Suppressor macrophage (primary cell): ENCODE data around the gene ASCC1.
"Not testable (repeated sequence)": the region's sequence is repeated elsewhere in the genome, so short reads cannot be mapped to it uniquely, and the experiment has no call there.

Experiments used
- DNase-seq, 4 experiments: peaks; one replicate each; pipeline ENCODE4 v3.0.0-alpha.2; 2020 to 2022

ASCC1 gene

GRCh38 chr10:72170263-72170662 lies 45.8 kb downstream of the ASCC1 start:
- no peak for DNase-seq

DNA sequence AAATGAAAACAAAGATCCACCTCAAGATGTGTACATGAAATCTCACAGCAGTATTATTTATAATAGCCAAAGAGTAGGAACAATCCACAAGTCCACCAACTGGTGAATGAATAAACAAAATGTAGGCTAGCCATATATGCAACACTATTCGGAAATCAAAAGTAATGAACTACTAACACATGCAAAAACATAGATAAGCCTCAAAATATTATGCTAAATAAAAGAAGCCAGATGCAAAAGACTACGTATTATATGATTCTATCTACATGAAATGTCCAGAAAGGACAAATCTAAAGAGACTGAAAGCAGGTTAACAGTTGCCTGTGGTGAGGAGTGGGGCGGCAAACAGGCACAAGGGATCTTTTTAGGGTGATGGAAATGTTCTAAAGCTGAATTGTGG lies 49.0 kb downstream of the ASCC1 start:
- no peak for DNase-seq

GRCh38 chr10:72164617-72165016 lies 51.5 kb downstream of the ASCC1 start:
- DNase-seq: peak in 3 of 4 experiments; percentile 30 to 73 (median 64)

DNA sequence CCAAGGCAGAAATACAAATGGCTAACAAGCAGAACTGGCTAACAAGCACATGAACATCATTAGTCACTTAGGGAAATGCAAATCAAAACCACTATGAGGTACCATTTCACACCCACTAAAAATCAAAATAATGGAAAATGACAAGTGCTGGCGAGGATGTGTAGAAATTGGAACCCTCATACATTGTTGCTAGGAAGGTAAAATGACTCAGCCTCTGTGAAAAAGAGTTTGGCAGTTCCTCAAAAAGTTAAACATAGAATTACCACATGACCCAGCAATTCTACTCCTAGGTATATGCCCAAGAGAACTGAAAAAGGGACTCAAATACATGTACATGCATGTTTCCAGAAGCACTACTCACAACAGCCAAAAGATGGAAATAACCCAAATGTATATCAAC lies 53.1 kb downstream of the ASCC1 start:
- peak; percentile 32 to 87 (median 64) for DNase-seq

DNA sequence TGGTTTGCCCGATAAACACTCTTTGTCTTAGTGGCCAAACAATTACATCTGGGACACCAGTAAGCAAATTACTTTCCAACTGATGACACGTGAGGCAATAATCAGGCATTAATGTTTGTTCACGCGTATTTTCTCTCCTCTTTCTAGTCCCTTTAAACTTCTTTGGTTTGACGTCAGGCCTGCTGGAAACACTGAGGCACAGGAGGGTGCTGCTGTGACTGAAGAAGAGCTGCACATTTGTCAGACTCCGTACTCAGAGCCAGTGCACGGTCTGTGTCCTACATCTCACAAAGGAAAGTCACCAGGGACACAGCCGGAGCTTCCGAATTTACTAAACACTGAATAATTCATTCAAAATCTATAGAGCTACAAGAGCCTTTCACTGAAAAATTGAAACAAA lies 57.9 kb downstream of the ASCC1 start:
- DNase-seq: no peak

DNA sequence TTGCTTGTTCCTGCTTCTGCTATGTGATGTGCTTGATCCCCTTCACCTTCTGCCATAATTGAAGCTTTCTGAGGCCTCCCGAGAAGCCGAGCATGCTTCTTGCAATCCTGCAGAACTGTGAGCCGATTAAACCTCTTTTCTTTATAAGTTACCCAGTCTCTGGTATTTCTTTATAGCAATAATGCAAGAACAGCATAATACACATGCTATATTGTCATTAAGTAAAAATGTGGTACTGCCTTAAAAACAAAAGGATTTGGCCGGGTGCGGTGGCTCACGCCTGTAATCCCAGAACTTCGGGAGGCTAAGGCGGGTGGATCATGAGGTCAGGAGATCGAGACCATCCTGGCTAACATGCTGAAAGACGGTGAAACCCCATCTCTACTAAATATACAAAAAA lies 59.9 kb downstream of the ASCC1 start:
- no peak for DNase-seq

- no peak for DNase-seq
Observed at GRCh38 chr10:72152286-72152685, 63.8 kb downstream of the ASCC1 start.

DNA sequence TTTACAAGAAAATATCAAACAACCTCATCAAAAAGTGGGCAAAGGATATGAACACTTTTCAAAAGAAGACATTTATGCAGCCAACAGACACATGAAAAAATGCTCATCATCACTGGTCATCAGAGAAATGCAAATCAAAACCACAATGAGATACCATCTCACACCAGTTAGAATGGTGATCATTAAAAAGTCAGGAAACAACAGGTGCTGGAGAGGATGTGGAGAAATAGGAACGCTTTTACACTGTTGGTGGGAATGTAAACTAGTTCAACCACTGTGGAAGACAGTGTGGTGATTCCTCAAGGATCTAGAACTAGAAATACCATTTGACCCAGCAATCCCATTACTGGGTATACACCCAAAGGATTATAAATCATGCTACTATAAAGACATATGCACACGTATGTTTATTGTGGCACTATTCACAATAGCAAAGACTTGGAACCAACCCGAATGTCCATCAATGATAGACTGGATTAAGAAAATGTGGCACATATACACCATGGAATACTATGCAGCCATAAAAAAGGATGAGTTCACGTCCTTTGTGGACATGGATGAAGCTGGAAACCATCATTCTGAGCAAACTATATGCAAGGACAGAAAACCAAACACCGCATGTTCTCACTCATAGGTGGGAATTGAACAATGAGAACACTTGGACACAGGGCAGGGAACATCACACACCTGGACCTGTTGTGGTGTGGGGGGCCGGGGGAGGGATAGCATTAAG lies 65.2 kb downstream of the ASCC1 start:
- DNase-seq: not testable (repeated sequence)

- DNase-seq: not testable (repeated sequence)
Observed at GRCh38 chr10:72147324-72147584, 68.8 kb downstream of the ASCC1 start.

GRCh38 chr10:72146559-72147323 lies 69.3 kb downstream of the ASCC1 start:
- DNase-seq: no peak

- no peak for DNase-seq
Observed at GRCh38 chr10:72146071-72146470, 70.0 kb downstream of the ASCC1 start.

DNA sequence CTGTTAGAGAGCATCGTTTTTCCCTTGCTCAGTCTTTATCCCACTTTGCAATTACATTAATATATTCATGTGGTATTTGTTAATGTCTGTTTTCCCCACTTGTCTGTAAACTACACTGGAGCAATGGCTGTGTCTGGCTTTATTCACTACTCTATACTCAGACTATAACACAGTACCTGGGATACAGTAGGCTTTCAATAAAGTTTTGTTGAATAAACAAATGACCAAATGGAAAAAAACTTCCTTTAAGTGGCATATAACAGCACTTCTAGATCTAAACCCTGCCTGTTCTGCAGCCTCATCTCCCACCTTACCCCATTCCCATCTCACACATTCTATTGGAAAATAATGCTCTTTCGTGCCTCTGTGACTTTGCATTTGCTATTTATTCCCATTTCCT lies 70.4 kb downstream of the ASCC1 start:
- no peak for DNase-seq

GRCh38 chr10:72140850-72141249 lies 75.2 kb downstream of the ASCC1 start:
- no peak for DNase-seq

- no peak for DNase-seq
Observed at GRCh38 chr10:72140174-72140573, 75.9 kb downstream of the ASCC1 start.

DNA sequence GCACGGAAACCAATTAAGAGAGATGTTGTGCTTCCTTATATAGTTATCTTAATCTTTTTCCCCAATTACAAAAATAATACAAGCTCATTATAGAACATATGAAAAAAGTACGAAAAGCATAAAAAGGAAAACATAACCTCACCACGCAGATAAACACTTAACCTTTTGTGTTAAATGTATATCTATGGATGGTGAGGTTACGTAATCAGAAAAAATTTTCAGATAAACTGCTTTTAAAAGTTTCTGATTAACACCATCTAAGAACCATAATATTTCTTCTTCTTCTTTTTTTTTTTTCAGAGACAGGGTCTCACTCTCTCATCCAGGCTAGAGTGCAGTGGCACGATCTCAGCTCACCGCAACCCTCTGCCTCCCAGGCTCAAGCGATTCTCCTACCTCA lies 78.5 kb downstream of the ASCC1 start:
- no peak for DNase-seq

DNA sequence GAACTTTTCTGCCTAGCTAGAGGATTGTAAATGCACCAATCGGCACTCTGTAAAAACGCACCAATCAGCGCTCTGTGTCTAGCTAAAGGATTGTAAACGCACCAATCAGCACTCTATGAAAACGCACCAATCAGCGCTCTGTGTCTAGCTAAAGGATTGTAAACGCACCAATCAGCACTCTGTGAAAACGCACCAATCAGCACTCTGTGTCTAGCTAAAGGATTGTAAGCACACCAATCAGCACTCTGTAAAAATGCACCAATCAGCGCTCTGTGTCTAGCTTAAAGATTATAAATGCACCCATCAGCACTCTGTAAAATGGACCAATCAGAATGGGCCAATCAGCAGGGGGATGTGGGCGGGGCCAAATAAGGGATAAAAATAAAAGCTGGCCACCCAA lies 79.9 kb downstream of the ASCC1 start:
- not testable (repeated sequence) for DNase-seq

- DNase-seq: no peak
Observed at GRCh38 chr10:72134785-72135767, 81.0 kb downstream of the ASCC1 start.

DNA sequence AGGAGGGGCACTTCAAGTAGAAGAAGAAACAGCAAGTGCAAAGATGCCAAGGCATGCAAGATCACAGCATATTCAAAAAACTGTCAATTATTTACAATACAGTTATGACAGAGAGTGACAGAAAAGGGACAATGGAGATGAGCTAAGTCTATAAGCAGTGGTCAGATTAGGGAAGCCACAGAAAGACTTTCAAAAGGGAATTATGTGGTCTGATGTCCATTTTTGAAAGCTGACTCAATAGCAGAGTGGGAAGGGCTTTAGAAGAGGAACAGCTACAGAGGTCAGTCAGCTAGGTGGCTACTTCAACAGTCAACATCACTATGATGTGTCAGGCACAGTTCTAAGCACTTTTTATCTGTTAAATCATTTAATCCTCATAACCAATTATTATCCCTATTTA lies 82.6 kb downstream of the ASCC1 start:
- DNase-seq: peak; percentile 73 to 93 (median 87)

DNA sequence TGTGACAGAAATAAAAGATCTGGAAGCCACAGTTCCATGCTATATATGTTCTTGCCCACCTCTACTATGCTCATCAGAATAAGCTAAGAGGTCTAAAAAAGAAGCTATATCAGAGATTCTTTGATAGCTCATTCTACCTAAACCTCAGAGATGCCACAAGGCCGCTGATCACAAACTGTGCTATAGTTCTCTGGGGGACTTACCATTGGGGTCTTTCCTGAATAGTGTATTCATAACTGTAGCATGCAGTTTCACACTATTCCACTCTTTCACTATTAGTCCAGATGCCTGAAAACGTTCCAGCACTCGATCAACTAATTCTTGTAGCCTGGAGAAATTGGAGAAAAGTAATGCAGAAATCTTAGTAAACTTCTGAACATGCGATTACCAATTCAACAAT lies 83.2 kb downstream of the ASCC1 start:
- no peak for DNase-seq

GRCh38 chr10:72127571-72127970 lies 88.5 kb downstream of the ASCC1 start:
- DNase-seq: no peak

DNA sequence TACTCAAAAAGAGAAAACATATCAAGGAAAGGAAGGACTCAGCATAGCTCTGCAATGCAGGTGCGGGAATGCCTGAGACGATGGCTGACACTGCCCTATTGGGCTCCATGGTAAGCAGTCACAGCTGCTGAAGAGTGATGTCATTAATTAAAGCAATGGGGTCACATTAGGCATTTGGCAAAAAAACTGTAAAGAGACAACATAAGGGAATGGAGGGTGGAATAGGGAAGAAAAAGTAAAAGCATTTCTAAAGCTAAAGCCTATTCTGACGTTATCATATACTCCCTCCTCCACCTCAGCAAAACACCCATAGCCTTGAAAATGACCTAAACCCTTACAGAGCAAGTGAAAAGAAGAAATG lies 89.2 kb downstream of the ASCC1 start:
- DNase-seq: no peak

DNA sequence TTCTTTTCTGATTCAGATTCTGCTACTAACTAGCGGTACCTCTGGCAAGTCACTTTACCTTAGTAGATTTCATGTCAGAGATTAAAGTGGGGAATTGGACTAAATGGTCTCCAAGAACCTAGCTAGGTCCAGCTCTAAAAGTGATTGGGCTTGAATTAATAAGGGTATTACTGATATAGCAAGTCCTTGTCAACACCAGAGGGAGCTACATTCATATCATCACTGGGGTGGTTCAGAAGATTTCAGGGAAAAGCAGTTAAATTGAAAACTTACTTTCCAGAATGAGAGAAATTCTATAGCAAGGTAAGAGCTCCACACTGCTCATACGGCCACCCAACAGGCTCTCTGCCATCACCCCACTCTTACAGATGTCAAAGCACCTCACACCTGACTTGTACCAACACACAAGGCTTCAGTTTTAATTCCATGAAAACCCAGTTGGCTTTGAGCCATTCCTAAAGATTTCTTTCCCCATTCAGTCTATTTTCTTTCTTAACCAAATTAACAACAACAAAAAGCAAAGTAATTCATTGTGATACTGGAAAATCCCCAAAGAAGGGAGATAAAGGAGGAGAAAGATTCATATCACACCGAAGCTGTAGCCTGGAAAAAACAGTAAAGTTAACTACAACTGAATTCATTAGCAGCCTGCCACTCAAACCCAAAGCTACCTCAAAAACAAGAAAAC lies 89.7 kb downstream of the ASCC1 start:
- peak; percentile 29 to 68 (median 50) for DNase-seq

- DNase-seq: no peak
Observed at GRCh38 chr10:72124989-72125388, 91.1 kb downstream of the ASCC1 start.
